ENCODE measurements around the gene TTC32.
"Not testable (repeated sequence)": the region's sequence is repeated elsewhere in the genome, so short reads cannot be mapped to it uniquely, and the experiment has no call there.

TTC32 gene

GRCh38 chr2:19898592-19899329 is 3.0 kb downstream of the TTC32 start:
- no peak for FAIRE-seq

- FAIRE-seq: no peak
Observed at GRCh38 chr2:19897623-19898245, 4.0 kb downstream of the TTC32 start.

GRCh38 chr2:19895535-19895934 is 6.2 kb downstream of the TTC32 start:
- FAIRE-seq: no peak

GRCh38 chr2:19894134-19894792 is 7.5 kb downstream of the TTC32 start:
- FAIRE-seq: no peak

GRCh38 chr2:19893520-19894133 is 8.2 kb downstream of the TTC32 start:
- no peak for FAIRE-seq

- FAIRE-seq: not testable (repeated sequence)
Observed at GRCh38 chr2:19891971-19892370, 9.8 kb downstream of the TTC32 start.

GRCh38 chr2:19890104-19890503 is 11.7 kb downstream of the TTC32 start:
- no peak for FAIRE-seq

- FAIRE-seq: no peak
Observed at GRCh38 chr2:19888831-19889230, 13.0 kb downstream of the TTC32 start.

GRCh38 chr2:19887510-19887909 is 14.3 kb downstream of the TTC32 start:
- no peak for FAIRE-seq

- no peak for FAIRE-seq
Observed at GRCh38 chr2:19886261-19886660, 15.5 kb downstream of the TTC32 start.

- FAIRE-seq: no peak
Observed at GRCh38 chr2:19885791-19886190, 16.0 kb downstream of the TTC32 start.

- no peak for FAIRE-seq
Observed at GRCh38 chr2:19883971-19884720, 17.6 kb downstream of the TTC32 start.

- no peak for FAIRE-seq
Observed at GRCh38 chr2:19883486-19883885, 18.3 kb downstream of the TTC32 start.

- no peak for FAIRE-seq
Observed at GRCh38 chr2:19882286-19882685, 19.5 kb downstream of the TTC32 start.

- no peak for FAIRE-seq
Observed at GRCh38 chr2:19881908-19882265, 19.9 kb downstream of the TTC32 start.

- FAIRE-seq: no peak
Observed at GRCh38 chr2:19881221-19881907, 20.4 kb downstream of the TTC32 start.

GRCh38 chr2:19880191-19880590 is 21.6 kb downstream of the TTC32 start:
- FAIRE-seq: not testable (repeated sequence)

- FAIRE-seq: no peak
Observed at GRCh38 chr2:19879120-19879519, 22.7 kb downstream of the TTC32 start.

GRCh38 chr2:19878268-19879046 is 23.3 kb downstream of the TTC32 start:
- FAIRE-seq: no peak

GRCh38 chr2:19876751-19877150 is 25.0 kb downstream of the TTC32 start:
- FAIRE-seq: no peak

GRCh38 chr2:19875280-19875679 is 26.5 kb downstream of the TTC32 start:
- FAIRE-seq: no peak
